LNCAP (cell line): Measurements from ENCODE around the gene WNK4.

ENCODE experiments used
- CTCF ChIP-seq: fragments of 450-650 bp; IDR thresholded peaks from 2 replicates; pipeline ENCODE4 v1.5.1; 2017; ENCODE audit warnings: mild to moderate bottlenecking

WNK4 gene

GRCh38 chr17:42779304-42779935, 990 bp upstream of the WNK4 start:
- TF ChIP-seq CTCF = no peak

GRCh38 chr17:42780851-42781638, 635 bp downstream of the WNK4 start:
- TF ChIP-seq CTCF = no peak

- TF ChIP-seq CTCF = no peak
Measured at GRCh38 chr17:42781639-42782165, 1.3 kb downstream of the WNK4 start.

GRCh38 chr17:42782166-42783061, 2.0 kb downstream of the WNK4 start:
- TF ChIP-seq CTCF = no peak

- TF ChIP-seq CTCF = no peak
Measured at GRCh38 chr17:42783062-42783790, 2.8 kb downstream of the WNK4 start.

- TF ChIP-seq CTCF = no peak
Measured at GRCh38 chr17:42783791-42784138, 3.4 kb downstream of the WNK4 start.

GRCh38 chr17:42784409-42784808, 4.0 kb downstream of the WNK4 start:
- no peak for TF ChIP-seq CTCF
